Kidney epithelial cell (primary cell): Measurements from ENCODE around the gene ROPN1. TPM values are rescaled to one million over a fixed set of nuclear protein-coding genes. Genes with fewer than 3 reads are reported as not detected.

Experiments
- DNase-seq: peaks from one replicate; pipeline ENCODE4 v3.0.0-alpha.2; 2010; ENCODE audit warnings: low read depth
- H3K27me3 ChIP-seq: 2 replicates; pipeline ENCODE4 v1.6.0; 2011; ENCODE audit warnings: low read length; ENCODE audit not compliant: control insufficient read depth, insufficient read depth
- H3K36me3 ChIP-seq: 2 replicates; pipeline ENCODE4 v1.5.1; 2011; ENCODE audit warnings: low read length; ENCODE audit not compliant: control insufficient read depth, insufficient read depth
- H3K4me3 ChIP-seq: 2 replicates; pipeline ENCODE4 v1.5.1; 2011; ENCODE audit warnings: low read depth, mild to moderate bottlenecking, control low read depth, low read length
- CTCF ChIP-seq: IDR thresholded peaks from 2 replicates; pipeline ENCODE4 v1.5.1; 2011; ENCODE audit warnings: mild to moderate bottlenecking, moderate library complexity, low read length, control low read depth, inconsistent platforms; ENCODE audit not compliant: insufficient read depth, poor library complexity, severe bottlenecking
- total RNA-seq: library from RNA; depleted of rRNA; stranded (reverse); fragments of >200 nt; gene quantifications from 2 replicates; pipeline ENCODE4 v1.2.3, GENCODE V29; 2015

ROPN1 gene
- total RNA-seq, 1 donor from 2014 or later, result not detected

- TF ChIP-seq CTCF, result no peak
- no peak overlapping the region for H3K4me3 ChIP-seq
- H3K27me3 ChIP-seq, result no peaks in the 10 kb centered on the region
- no peak for DNase-seq
- H3K36me3 ChIP-seq, result no peaks in the 10 kb centered on the region
Observed at GRCh38 chr3:123920868-123921267, 71.1 kb downstream of the ROPN1 start.

DNA sequence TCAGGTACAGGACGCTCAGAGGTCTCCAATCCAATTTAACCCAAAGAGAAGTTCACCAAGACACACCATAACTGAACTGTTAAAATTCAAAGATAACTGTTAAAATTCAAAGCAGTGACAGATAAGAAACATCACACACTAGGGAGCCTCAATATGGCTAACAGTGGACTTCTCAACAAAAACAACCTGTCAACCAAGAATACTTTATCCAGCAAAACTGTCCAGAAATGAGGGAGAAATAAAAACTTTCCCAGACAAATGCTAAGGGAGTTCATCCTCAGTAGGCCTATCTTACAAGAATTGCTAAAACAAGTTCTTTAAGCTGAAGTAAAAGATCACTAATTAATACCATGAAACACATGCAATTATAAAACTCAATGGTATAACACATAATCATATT lies 71.5 kb downstream of the ROPN1 start:
- TF ChIP-seq CTCF, result no peak
- H3K36me3 ChIP-seq, result no peaks in the 10 kb centered on the region
- H3K27me3 ChIP-seq, result no peaks in the 10 kb centered on the region
- no peak for DNase-seq
- H3K4me3 ChIP-seq, result no peak overlapping the region

DNA sequence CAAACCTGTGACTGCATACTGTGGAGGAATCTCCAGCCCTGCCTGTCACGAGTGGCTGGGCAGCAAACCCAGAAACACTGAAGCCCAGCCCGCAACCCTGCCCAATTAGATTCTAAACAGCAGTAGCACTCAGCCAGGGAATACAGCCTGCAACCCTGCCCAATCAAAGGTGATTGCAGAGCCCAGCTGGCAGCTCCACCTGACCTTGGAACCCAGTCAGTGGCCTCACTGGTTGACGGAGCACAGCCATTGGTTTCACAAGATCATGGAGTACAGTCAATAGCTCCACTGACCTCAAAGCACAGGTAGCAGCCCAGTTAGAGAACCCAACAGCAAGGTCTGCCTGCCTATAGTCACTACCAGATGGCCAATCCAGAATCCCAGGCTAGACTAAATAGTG lies 72.6 kb downstream of the ROPN1 start:
- H3K36me3 ChIP-seq, result no peaks in the 10 kb centered on the region
- no peak for DNase-seq
- H3K4me3 ChIP-seq, result no peak overlapping the region
- TF ChIP-seq CTCF, result no peak
- H3K27me3 ChIP-seq, result no peaks in the 10 kb centered on the region

Other genes with a start within 250 kb of the ROPN1 start
- 48.9 and 49.7 TPM in 2 replicates for gene MYLK, start 107.8 kb downstream of the ROPN1 start, total RNA-seq
- gene CCDC14, start 30.9 kb downstream of the ROPN1 start, total RNA-seq, result 24.2 and 37.0 TPM in 2 replicates
- 9.5 and 12.9 TPM in 2 replicates for gene KALRN, start 41.2 kb upstream of the ROPN1 start, total RNA-seq